Glutamatergic neuron (in vitro differentiated cells): ENCODE results near the gene ZNF106. TPM values are rescaled to one million over a fixed set of nuclear protein-coding genes. Genes with fewer than 3 reads are reported as not detected.

Experiments
- DNase-seq: peaks from one replicate; pipeline ENCODE4 v3.0.0; 2022
- H3K27ac Mint-ChIP-seq: one replicate; pipeline ENCODE4 v1.8.0; 2020; ENCODE audit warnings: mild to moderate bottlenecking, mixed read lengths, inconsistent platforms; ENCODE audit not compliant: unreplicated experiment
- H3K27me3 Mint-ChIP-seq: one replicate; pipeline ENCODE4 v1.8.0; 2020; ENCODE audit warnings: mild to moderate bottlenecking, moderate library complexity, mixed read lengths, inconsistent platforms; ENCODE audit not compliant: unreplicated experiment
- H3K36me3 Mint-ChIP-seq: one replicate; pipeline ENCODE4 v1.8.0; 2020; ENCODE audit warnings: mild to moderate bottlenecking, mixed read lengths, inconsistent platforms; ENCODE audit not compliant: unreplicated experiment
- H3K4me1 Mint-ChIP-seq: one replicate; pipeline ENCODE4 v1.8.0; 2020; ENCODE audit warnings: mild to moderate bottlenecking, low read depth, mixed read lengths, inconsistent platforms; ENCODE audit not compliant: unreplicated experiment
- H3K4me3 Mint-ChIP-seq: one replicate; pipeline ENCODE4 v1.8.0; 2020; ENCODE audit warnings: mild to moderate bottlenecking, mixed read lengths, inconsistent platforms; ENCODE audit not compliant: unreplicated experiment
- H3K9me3 Mint-ChIP-seq: one replicate; pipeline ENCODE4 v1.8.0; 2020; ENCODE audit warnings: mild to moderate bottlenecking, moderate library complexity, mixed read lengths, inconsistent platforms; ENCODE audit not compliant: unreplicated experiment
- total RNA-seq: library from RNA; stranded (reverse); fragmentation: NEBNext Ultra II Directional; extraction: Animal tissue kit (Norgen Biotek cat#: 25700); gene quantifications from one replicate; pipeline ENCODE4 v1.2.1, GENCODE V29; 2021; ENCODE audit not compliant: unreplicated experiment
- TF ChIP-seq, protein P1 (sequence below): fragments of 200-600 bp; sonication (generic); IDR thresholded peaks from one replicate; pipeline ENCODE4 v1.5.0; 2021; ENCODE audit not compliant: partially characterized antibody, unreplicated experiment

The ZNF106 gene
- total RNA-seq, 1 donor from 2014 or later = 37.2 TPM

DNA sequence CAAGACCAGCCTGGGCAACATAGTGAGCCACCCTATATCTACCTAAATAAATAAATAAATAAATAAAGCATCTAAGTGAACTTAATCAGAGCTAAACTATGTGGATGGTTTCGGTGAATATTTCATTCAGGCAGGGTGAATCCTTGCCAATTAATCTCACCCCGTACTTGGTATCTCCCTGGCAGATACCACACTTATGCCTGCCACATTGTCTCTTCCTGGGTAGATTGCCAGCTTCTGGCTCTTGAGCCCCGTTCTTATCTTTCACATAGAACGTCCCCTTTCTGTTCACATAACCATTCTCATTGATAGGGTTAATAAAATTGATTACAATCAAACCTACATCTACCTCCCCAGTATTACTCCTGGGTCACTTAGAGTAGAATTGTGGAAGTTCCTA is 11.5 kb upstream of the ZNF106 start:
- no peaks in the 10 kb centered on the region for H3K36me3 Mint-ChIP-seq

DNA sequence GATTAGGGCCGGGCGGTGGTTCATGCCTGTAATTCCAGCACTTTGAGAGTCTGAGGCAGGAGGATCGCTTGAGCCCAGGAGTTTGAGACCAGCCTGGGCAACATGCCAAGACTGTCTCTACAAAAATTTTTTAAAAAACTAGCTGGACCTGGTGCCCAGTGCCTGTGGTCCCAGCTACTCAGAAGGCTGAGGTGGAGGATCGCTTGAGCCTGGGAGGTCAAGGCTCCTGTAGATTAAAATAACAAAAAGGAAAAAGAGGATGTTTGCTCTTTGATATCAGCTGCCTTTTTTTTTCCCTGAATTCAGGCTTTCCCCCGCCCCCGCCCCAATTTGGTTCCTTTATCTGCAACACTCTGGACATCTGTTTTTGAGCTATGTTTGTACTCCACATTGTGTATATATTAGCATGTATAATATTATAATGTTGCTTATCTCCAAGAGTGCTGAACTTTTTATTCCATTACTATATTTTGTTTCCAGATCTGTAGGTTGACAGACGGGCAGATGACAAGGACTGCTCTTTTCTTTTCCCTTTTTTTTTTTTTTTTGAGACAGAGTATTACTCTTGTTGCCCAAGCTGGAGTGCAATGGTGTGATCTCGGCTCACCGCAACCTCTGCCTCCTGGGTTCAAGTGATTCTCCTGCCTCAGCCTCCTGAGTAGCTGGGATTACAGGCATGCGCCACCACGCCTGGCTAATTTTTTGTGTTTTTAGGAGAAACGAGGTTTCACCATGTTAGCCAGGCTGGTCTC is 9.1 kb upstream of the ZNF106 start:
- H3K36me3 Mint-ChIP-seq = no peaks in the 10 kb centered on the region
- H3K4me3 Mint-ChIP-seq = no peak overlapping the region
- peaks cover 11% of the 10 kb centered on the region for H3K27me3 Mint-ChIP-seq
- peaks cover 7% of the 10 kb centered on the region for H3K9me3 Mint-ChIP-seq
- peaks cover 10% of the 10 kb centered on the region for H3K4me1 Mint-ChIP-seq
- H3K27ac Mint-ChIP-seq = no peak overlapping the region
- no peak for DNase-seq
- TF ChIP-seq, protein P1, sequence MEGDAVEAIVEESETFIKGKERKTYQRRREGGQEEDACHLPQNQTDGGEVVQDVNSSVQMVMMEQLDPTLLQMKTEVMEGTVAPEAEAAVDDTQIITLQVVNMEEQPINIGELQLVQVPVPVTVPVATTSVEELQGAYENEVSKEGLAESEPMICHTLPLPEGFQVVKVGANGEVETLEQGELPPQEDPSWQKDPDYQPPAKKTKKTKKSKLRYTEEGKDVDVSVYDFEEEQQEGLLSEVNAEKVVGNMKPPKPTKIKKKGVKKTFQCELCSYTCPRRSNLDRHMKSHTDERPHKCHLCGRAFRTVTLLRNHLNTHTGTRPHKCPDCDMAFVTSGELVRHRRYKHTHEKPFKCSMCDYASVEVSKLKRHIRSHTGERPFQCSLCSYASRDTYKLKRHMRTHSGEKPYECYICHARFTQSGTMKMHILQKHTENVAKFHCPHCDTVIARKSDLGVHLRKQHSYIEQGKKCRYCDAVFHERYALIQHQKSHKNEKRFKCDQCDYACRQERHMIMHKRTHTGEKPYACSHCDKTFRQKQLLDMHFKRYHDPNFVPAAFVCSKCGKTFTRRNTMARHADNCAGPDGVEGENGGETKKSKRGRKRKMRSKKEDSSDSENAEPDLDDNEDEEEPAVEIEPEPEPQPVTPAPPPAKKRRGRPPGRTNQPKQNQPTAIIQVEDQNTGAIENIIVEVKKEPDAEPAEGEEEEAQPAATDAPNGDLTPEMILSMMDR = no peak

More for the DNA sequence above, 11.5 kb upstream of the ZNF106 start:
- H3K4me1 Mint-ChIP-seq = peaks cover 1% of the 10 kb centered on the region
- TF ChIP-seq, protein P1 = no peak
- no peak overlapping the region for H3K27ac Mint-ChIP-seq
- no peaks in the 10 kb centered on the region for H3K9me3 Mint-ChIP-seq
- H3K4me3 Mint-ChIP-seq = no peak overlapping the region
- DNase-seq = no peak
- peaks cover 1% of the 10 kb centered on the region for H3K27me3 Mint-ChIP-seq

DNA sequence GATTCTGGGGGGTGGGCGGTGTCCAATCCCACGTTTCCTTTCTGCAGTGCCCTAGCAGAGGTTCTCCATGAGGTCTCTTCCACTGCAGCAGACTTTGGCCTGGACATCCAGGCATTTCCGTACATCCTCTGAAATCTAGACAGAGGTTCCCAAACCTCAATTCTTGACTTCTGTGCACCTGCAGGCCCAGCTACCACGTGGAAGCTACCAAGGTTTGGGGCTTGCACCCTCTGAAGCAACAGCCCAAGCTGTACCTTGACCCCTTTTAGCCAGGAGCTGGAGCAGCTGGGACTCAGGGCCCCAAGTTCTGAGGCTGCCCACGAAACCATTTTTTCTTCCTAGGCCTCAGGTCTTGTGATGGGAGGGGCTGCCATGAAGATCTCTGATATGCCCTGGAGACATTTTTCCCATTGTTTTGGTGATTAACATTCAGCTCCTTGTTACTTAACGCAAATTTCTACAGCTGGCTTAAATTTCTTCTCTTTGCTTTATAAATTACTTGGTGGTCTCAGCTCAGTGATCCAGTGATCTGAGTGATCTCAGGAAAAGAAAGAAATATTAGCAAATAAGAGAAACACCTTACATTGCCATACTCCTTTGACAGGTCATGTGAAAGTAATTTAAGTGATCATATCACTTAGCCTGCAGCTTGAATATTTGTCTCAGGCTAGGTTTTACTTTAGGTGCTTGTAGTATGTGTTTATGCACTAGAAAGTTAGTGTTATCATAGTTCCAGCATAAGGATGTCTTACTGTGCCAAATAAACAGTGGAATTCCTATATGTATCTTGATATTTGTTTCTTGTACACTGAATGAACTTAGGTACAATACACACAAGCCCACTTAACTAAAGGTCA is 7.5 kb upstream of the ZNF106 start:
- H3K27me3 Mint-ChIP-seq = peaks cover 11% of the 10 kb centered on the region
- TF ChIP-seq, protein P1 = no peak
- no peaks in the 10 kb centered on the region for H3K36me3 Mint-ChIP-seq
- H3K4me1 Mint-ChIP-seq = peaks cover 13% of the 10 kb centered on the region
- no peak overlapping the region for H3K27ac Mint-ChIP-seq
- DNase-seq = no peak
- peaks cover 8% of the 10 kb centered on the region for H3K9me3 Mint-ChIP-seq
- H3K4me3 Mint-ChIP-seq = no peak overlapping the region

DNA sequence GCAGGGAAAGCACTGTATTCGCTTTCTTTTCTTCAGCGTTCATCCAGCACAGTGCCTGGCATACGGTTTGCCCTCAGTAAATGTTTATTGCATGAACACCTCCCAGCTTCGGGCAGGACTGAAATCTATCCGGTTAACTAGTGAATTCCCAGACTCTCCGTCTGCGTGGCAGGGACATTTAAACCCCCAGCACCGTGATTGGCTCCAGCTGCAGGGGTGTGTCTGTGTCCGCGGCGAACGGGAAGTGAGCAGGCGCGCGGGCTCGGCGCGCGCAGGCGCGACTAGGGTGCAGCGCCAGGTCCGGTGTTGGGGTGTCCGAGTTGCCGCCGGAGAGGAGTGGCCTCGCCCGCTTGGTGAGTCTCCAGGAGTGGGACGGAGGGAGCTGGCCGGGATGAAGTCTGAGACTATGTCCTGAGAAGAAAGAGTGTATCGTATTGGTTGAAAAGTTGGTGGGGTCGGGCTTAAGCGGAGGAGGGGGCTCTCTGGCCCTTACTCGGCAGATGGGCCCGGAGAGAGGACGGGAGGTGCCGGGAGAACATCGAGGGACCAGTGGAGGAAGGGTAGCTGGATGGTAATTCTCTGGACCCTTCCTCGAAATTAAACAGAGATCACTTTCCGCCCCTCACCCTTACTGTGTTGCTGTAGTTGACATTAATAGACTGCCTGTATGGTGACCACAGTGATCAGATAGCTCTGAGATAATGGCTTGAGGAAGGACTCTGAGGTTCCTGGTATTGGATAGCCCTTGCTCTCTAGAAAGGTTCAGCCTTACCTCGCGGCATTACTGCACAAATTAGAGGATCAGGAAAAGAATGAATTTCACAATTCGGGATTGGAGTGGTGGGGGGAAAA is 4.6 kb upstream of the ZNF106 start, which contains the start of gene SNAP23:
TSS of gene SNAP23 (plus strand) at position 274 of the 852 bp plus-strand sequence. CDS start 16,213 bp downstream, outside the sequence.
- TF ChIP-seq, protein P1 = no peak
- DNase-seq = peak; percentile 90
- Mint-ChIP-seq H3K9me3 (peaks cover 14% of the 10 kb centered on the region), H3K27me3 (peaks cover 11% of the 10 kb centered on the region), H3K36me3 (no peaks in the 10 kb centered on the region), H3K4me1 (peaks cover 13% of the 10 kb centered on the region), H3K4me3 (peak within 1 kb of the TSS; percentile 100), H3K27ac (peak within 1 kb of the TSS; percentile 86)
